Anterior cingulate cortex (tissue), 58 donors: ENCODE results near the gene PCNX4.

Experiments used
- DNase-seq, 58 donors: peaks; one replicate each; lab custom pipeline; 2025; lab: John Stamatoyannopoulos, UW

PCNX4 gene

DNA sequence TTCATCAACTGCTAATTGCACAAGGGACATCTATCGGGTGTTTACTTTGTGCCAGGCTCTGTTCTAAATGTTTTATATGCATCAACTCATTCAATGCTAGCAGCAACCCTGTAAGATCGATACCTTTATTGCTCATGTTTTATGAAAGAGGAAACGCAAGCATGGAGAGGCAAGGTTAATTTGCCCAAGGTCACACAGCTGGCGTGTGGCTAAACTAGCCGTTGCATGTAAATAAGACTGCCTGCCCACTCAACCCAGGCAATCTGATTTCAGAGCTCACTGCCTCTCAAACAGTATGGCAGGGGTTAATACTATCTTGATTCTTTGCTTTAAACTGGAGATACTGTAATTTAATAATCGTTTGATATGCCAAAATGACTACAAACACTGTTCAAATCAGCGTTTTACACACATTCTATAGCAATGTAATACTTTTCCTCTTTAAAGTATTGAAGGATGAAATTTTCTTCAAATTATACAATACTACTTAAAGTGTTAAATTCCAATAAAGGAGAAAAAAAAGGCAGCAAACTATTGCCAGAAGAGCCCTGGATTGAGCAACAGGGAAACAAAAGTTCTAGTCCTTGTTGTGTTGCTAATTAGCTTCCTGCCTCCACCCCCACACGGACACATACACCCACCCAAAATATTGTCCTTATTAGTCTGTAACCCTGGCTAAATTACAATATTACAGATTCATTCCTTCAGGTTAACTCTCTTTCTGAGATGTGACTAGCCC, 112.5 kb downstream of the PCNX4 start:
- no peak for DNase-seq

DNA sequence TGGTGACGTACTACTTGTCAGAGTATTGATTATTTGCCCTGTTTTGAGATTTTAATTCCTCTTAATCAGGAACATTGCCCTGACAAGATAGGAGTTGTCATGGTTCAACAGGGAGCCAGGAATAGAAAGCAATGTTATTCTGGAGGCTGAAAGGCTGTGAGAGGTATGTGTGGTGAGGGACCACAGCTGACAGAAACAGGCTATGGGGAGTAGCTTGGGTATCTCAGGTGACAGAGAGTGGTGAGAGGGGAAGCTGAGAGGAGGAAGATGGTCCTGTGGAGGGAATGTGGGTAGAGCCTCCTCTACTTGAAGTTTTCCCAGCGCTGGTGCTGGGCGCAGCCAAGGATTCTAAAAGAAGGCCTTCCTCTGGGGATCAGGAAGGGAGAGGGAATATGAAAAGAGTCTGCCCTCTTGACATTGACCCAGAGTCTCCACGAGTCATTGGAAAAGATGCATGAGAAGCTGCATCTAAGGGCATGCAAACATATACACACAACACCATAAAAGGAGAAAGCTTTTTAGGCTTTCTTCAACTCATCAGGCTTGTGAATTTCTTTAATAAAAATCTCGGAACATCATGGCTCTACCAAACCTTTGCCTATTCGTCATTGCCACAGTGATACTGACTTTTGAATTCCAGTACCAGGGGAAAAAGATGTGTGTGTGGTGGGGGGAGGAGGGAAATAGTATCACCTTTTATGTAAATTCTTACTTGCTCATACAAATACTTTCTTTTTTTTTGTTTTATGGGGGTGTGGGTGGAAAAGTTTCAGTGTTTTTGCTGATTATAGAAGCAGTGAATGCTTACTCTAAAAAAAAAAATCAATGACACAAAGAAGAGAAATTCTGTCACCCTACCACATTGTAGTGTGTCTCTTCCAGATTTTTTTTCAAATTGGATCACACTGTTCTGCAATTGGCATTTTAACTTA, 113.4 kb downstream of the PCNX4 start:
- DNase-seq: no peak

DNA sequence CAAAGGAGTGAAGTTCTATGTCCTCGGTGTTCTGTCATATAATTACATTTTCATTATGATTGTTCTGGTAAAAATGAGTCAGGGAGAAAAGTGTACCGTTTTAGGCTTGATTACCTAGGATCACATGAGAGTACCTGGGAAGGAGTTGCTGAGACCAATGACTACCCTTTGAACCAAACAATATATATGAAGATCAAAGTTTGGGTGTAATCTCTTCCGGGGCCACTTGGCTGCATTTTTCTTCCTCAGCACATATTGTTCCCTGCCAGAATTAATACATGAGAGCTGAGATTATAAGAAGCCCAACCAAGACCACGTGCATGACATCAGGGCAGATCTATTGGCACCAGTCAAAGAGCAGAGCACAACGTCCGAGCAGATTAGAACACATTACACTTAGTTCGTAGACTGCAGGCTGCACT, 114.5 kb downstream of the PCNX4 start:
- DNase-seq: no peak

DNA sequence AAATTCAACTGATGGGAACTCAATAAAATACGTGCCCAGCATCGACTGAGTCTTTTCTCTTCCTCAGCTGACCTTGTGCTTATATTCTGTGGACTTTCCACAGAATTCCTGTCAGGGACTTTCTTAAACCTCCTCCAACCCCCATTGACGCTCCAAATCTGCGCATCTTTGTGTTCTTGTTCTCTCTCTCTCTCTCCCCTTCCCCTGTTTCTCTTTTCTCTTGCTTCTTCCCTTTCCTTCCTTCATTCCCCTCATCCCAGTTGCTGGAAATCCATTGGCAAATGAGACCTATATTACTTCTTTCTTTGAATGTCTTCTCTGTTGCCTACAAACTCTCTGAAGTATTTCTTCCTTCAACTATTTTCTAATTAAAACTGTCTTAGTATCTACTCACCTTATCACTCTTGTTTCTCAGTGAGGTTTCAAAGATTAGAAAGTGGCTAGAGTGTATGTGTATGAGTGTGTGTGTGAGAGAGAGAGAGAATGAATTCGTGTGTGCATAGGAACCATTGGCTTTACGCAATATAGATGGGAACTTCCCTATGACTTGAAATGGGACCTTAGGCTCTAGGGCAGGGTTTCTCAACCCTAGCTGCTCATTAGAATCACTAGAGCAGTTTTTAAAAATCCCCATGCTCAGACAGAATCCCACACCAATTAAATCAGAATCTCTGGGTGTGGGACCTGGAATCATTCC, 115.3 kb downstream of the PCNX4 start:
- no peak for DNase-seq

DNA sequence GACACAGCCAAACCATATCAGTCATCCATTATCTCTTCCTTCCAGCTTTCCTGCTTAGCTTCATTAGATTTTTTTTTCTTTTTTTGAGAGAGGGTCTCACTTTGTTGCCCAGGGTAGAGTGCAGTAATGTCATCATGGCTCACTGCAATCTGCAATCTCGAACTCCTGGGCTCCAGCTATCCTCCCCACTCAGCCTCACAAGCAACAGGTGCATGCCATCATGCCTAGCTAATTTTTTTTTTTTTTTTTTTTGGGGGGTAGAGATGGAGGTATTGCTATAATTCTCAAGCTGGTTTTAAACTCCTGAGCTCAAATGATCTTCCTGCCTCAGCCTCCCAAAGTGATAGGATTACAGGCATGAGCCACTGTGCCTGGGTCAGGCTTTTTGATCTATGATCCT, 119.0 kb downstream of the PCNX4 start:
- no peak for DNase-seq

DNA sequence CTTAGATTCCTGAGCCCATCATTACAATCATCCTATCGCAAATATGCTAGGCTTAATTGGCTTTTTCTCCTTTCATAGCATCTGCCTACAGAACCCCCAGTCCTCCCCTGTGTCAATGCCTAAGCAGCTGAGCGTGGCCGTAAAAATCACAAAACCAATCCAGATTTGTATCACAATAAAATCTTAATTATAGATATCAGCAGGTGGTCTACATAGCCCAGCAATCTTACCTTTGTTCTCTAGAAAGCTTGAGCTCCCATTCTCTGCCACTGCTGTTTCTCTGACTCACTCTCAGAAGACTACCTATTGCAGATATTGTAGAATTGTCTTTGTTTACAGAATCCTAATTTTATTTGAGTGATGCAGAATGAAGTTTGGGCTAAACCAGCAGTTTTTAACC, 119.4 kb downstream of the PCNX4 start:
- DNase-seq: no peak

DNA sequence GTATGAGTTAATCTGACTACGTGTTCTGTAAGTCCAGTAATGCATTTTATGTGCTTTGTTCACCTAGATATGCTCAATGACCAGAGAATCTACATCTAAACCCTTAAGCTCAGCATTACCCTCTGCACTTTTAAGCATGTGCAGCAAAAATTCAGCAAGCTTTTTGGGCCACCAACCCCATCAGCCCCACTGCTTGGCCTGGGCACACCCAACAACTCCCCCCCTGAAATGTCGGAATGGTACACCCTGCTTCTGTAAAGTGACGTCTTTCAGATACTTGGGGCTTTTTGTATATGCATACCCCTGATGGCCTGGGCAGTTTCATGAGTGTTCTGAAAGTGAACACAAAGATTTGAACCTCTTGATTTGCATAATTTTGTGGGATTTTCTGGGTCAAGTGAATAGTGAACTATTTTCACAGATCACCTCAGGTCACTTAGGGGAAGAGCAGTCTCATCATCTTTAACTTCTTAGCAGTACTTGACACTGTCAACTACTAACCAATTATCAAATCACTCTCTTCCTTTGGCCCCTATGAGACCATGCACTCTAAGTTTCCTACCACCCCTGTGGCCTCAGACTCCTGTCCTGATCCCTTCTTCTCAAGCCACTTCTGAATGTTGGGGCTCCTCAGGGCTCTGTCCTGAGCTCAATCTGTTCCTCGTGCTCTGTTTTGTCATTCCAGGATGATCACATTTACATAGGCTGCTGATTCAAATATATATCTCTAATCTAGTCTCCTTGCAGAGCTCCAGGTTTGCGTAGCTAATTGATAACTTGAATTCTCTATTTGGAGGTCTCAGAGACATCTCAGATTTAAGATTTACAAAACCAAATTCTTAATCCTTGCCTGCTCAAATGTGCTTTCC, 121.0 kb downstream of the PCNX4 start:
- DNase-seq: no peak

DNA sequence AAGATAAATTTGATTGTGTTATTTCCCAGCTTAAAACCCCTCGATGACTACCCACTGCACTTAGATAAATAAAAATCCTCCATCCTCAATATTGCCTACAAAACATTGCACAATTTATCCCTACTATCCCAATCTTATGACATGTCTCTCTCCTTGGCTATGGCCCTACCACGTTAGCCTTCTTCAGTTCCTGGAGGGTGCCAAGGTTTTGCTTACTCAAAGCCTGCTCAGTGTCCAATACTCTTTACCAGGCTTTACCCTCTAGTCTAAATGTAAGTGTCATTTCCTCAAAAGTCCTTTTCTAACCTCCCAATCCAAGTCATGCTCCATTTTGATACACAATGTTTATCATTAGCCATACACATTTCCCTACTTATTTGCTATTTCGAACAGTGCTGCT, 122.3 kb downstream of the PCNX4 start:
- no peak for DNase-seq

DNA sequence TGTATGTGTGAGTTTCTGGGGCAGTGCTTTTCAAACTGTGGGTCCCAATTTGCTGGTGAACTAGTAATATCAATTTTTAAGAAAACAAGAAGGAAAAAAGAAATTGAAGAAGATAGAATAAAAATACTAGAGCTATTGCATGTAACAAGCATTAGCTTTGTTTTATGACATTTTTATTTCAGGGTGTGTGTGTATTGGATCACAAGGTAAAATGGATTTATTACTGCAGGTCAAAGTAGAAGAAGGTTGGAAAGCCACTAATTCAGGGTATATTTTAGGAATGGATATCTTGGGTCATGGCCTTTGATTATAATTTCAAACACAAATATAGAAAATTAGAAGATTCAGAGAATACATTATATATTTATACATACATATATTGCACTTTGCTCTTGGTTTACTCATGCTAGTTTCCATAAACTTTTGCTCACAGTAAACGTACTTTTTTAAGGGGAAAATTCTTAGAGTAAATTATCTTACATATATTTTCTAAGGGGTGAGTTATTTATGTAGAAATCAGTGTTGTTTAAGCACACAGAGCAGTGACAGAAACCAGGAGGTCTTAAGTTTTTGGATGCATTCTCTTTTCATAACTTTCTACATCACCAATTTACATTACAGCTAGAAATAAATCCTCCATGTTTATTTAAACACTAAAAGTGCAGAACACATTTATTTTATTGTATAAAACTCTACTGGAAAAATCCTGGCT, 122.8 kb downstream of the PCNX4 start:
- no peak for DNase-seq

DNA sequence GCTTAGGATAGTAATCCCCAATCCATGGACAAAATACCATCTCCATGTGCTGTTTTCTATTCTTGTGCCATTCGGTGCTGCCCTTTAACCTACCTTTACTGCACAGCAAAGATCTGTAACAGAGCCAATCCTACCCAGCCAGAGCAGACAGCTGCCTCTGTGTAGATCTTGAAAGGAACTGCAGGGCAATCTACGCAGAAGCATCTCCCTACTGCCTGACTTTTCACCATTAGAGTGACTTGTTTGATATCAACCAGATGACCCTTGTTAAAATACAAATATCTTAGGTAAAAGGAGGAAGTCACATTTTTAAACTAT, 123.4 kb downstream of the PCNX4 start:
- DNase-seq: no peak

DNA sequence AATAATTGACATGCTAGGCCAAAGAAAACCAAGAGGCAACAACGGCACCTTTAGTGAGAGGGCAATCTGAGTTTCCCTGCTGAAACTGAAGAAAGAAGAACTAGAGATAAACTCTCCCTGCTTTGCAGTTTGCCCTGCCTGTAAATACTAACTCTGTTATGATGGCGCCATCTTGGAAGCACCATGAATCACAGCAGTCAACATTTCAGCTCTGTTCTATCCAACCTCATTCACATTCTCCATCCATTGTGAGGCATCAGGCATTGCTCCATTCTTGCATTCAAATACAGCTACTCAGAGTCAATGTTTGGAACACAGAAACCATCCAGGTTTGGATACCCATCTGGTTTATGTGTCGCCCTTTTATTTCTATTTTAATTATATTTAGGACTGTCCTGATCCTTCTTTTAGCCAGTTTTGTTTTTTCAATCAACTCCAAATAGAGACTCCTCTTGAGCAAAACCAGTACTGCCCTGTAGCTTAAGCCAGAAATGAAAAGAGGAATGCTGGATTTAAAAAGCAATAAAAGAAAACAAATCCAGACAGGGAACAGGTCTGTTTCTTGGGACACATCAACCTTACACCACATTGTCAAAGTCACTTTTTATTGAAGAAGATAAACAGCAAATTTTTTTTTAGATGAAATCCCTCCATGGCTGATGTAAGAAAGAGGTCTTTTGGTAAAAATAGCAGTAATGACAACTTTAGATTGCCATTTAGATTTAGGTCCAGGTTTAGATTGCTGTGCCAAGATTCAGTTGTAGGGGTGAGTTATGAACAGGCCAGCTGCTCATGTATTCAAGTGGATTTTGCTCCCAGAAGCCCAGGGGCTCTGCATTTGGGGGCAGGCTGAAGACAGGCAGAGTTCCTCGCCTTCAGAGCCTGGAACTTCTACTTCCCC, 124.0 kb downstream of the PCNX4 start:
- DNase-seq: no peak

DNA sequence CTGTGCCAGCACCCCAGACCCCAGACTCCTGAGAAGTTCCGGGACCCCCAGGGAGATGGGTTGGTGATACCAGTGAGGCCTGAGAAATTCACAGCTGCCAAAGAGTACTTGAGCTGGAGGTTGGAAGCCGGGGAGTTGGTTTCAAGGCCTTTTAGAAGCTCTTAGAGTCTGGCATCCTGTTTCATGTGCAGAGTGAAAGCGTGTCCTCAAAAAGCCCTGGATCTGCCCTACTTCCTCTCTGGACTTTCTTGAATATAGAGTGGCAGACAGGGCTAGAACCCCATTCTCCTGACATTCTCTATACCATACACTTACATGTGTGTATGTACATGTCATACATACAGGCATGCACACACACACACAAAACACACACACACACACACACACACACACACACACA, 126.0 kb downstream of the PCNX4 start:
- peak in 4 of 58 donors; percentile 0 to 11 (median 4) for DNase-seq
